GM03348 (cell line): ENCODE data around the gene TATDN2.
"Not testable (repeated sequence)": the region's sequence is repeated elsewhere in the genome, so short reads cannot be mapped to it uniquely, and the experiment has no call there.

Source experiments
- DNase-seq: peaks from one replicate; pipeline ENCODE4 v3.0.0; 2012; ENCODE audit warnings: low spot score

TATDN2 gene

GRCh38 chr3:10268116-10268515 lies 19.9 kb downstream of the TATDN2 start:
- no peak for DNase-seq

- no peak for DNase-seq
These were observed 20.7 kb downstream of the TATDN2 start for GRCh38 chr3:10268930-10269329.

- DNase-seq, result no peak
These were observed 21.2 kb downstream of the TATDN2 start for GRCh38 chr3:10269443-10269842.

- DNase-seq, result not testable (repeated sequence)
These were observed 24.2 kb downstream of the TATDN2 start for GRCh38 chr3:10272476-10272875.

- no peak for DNase-seq
These were observed 24.7 kb downstream of the TATDN2 start for GRCh38 chr3:10272977-10273376.

GRCh38 chr3:10273702-10274305 lies 25.5 kb downstream of the TATDN2 start:
- DNase-seq, result peak; percentile 54

- no peak for DNase-seq
These were observed 26.3 kb downstream of the TATDN2 start for GRCh38 chr3:10274601-10275000.

- no peak for DNase-seq
These were observed 28.9 kb downstream of the TATDN2 start for GRCh38 chr3:10277115-10277625.

GRCh38 chr3:10278501-10278900 lies 30.2 kb downstream of the TATDN2 start:
- DNase-seq, result no peak

GRCh38 chr3:10279384-10280176 lies 31.3 kb downstream of the TATDN2 start:
- DNase-seq, result no peak

GRCh38 chr3:10280177-10280529 lies 31.9 kb downstream of the TATDN2 start:
- DNase-seq, result no peak

- DNase-seq, result no peak
These were observed 32.3 kb downstream of the TATDN2 start for GRCh38 chr3:10280571-10280970.

GRCh38 chr3:10281951-10282350 lies 33.7 kb downstream of the TATDN2 start:
- DNase-seq, result peak; percentile 59

GRCh38 chr3:10283638-10284037 lies 35.4 kb downstream of the TATDN2 start:
- DNase-seq, result no peak

- no peak for DNase-seq
These were observed 36.2 kb downstream of the TATDN2 start for GRCh38 chr3:10284496-10284895.

GRCh38 chr3:10285272-10286132 lies 37.2 kb downstream of the TATDN2 start:
- DNase-seq, result no peak

- no peak for DNase-seq
These were observed 37.9 kb downstream of the TATDN2 start for GRCh38 chr3:10286133-10286524.

- DNase-seq, result peak; percentile 73
These were observed 38.5 kb downstream of the TATDN2 start for GRCh38 chr3:10286596-10287295.

- no peak for DNase-seq
These were observed 39.8 kb downstream of the TATDN2 start for GRCh38 chr3:10287936-10288574.

- DNase-seq, result no peak
These were observed 40.3 kb downstream of the TATDN2 start for GRCh38 chr3:10288575-10288960.

- DNase-seq, result no peak
These were observed 40.8 kb downstream of the TATDN2 start for GRCh38 chr3:10289077-10289476.
